GM23338 (cell line): ENCODE results near the gene PLXNC1. TPM values are rescaled to one million over a fixed set of nuclear protein-coding genes. Genes with fewer than 3 reads are reported as not detected.

Experiments used
- ATAC-seq: fragments of 200-7000 bp; cut with Tn5 transposase; 3 replicates; pipeline ENCODE4 v1.9.1; 2020
- DNase-seq: peaks from one replicate; pipeline ENCODE4 v3.0.0-alpha.2; 2015; ENCODE audit warnings: low spot score
- H2AFZ ChIP-seq: fragments of 200-600 bp; sonication (generic); 2 replicates; pipeline ENCODE4 v1.8.0; 2016; ENCODE audit warnings: antibody characterized with exemption, mild to moderate bottlenecking, moderate library complexity
- H3F3A ChIP-seq: fragments of 200-600 bp; sonication (generic); replicated peaks from 2 replicates; pipeline ENCODE4 v1.8.0; 2017; ENCODE audit warnings: antibody characterized with exemption, mixed run types, low read depth
- H3K27ac ChIP-seq: fragments of 200-600 bp; sonication (generic); 2 replicates; pipeline ENCODE4 v1.6.1; 2016; ENCODE audit warnings: low read depth
- H3K27me3 ChIP-seq: fragments of 200-600 bp; sonication (generic); 2 replicates; pipeline ENCODE4 v1.8.0; 2016; ENCODE audit warnings: mild to moderate bottlenecking, mixed run types, moderate library complexity; ENCODE audit not compliant: insufficient read depth
- H3K36me3 ChIP-seq: fragments of 200-600 bp; sonication (generic); 2 replicates; pipeline ENCODE4 v1.8.0; 2016; ENCODE audit warnings: mild to moderate bottlenecking; ENCODE audit not compliant: insufficient read depth
- H3K4me1 ChIP-seq: fragments of 200-600 bp; sonication (generic); 2 replicates; pipeline ENCODE4 v1.8.0; 2016; ENCODE audit warnings: mild to moderate bottlenecking, moderate library complexity; ENCODE audit not compliant: insufficient read depth
- H3K4me2 ChIP-seq: fragments of 200-600 bp; sonication (generic); 2 replicates; pipeline ENCODE4 v1.7.1; 2017; ENCODE audit warnings: mixed run types
- H3K4me3 ChIP-seq: fragments of 200-600 bp; sonication (generic); 2 replicates; pipeline ENCODE4 v1.6.1; 2016; ENCODE audit warnings: mixed run types
- H3K79me2 ChIP-seq: fragments of 200-600 bp; sonication (generic); replicated peaks from 2 replicates; pipeline ENCODE4 v1.8.0; 2017; ENCODE audit warnings: mild to moderate bottlenecking; ENCODE audit not compliant: insufficient read depth
- H3K9me2 ChIP-seq: fragments of 200-600 bp; sonication (generic); 2 replicates; pipeline ENCODE4 v1.8.0; 2017; ENCODE audit not compliant: insufficient read depth
- H4K20me1 ChIP-seq: fragments of 200-600 bp; sonication (generic); replicated peaks from 2 replicates; pipeline ENCODE4 v1.8.0; 2017; ENCODE audit warnings: mild to moderate bottlenecking; ENCODE audit not compliant: insufficient read depth
- H3K27ac Mint-ChIP-seq: 2 replicates; pipeline ENCODE4 v1.8.0; 2020; ENCODE audit warnings: inconsistent platforms, mild to moderate bottlenecking, moderate library complexity, mixed read lengths
- H3K27me3 Mint-ChIP-seq: 3 replicates; pipeline ENCODE4 v1.8.0; 2022; ENCODE audit warnings: low read depth, mild to moderate bottlenecking, moderate library complexity, mixed read lengths, inconsistent platforms; ENCODE audit not compliant: insufficient read depth, poor library complexity
- H3K36me3 Mint-ChIP-seq: 3 replicates; pipeline ENCODE4 v1.8.0; 2021; ENCODE audit warnings: low read depth, mild to moderate bottlenecking, inconsistent platforms, moderate library complexity, mixed read lengths
- H3K4me1 Mint-ChIP-seq: 3 replicates; pipeline ENCODE4 v1.8.0; 2020; ENCODE audit warnings: mild to moderate bottlenecking, inconsistent platforms, mixed read lengths
- H3K4me3 Mint-ChIP-seq: 3 replicates; pipeline ENCODE4 v1.8.0; 2021; ENCODE audit warnings: moderate library complexity, mild to moderate bottlenecking, inconsistent platforms, mixed read lengths
- H3K9me3 Mint-ChIP-seq: 3 replicates; pipeline ENCODE4 v1.8.0; 2020; ENCODE audit warnings: moderate library complexity, mild to moderate bottlenecking, inconsistent platforms, mixed read lengths
- CREB1 ChIP-seq: fragments of 250-450 bp; sonication (Bioruptor Pico); IDR thresholded peaks from 2 replicates; pipeline ENCODE4 v1.5.0; 2020; ENCODE audit warnings: low read depth, mild to moderate bottlenecking, moderate library complexity
- CTCF ChIP-seq, 2 experiments: fragments of 200-600 bp in 1 of 2; sonication (generic) in 1 of 2; conservative IDR thresholded peaks; 2 replicates each; pipeline versions ENCODE4 v1.5.1 to v1.6.1; 2016 to 2017; ENCODE audit warnings: antibody characterized with exemption in 2 of 2, low read depth in 2 of 2, mild to moderate bottlenecking in 2 of 2, moderate library complexity in 1 of 2
- EZH2phosphoT487 ChIP-seq: fragments of 200-600 bp; sonication (generic); IDR thresholded peaks from one replicate; pipeline ENCODE4 v1.8.1; 2018; ENCODE audit warnings: antibody characterized with exemption; ENCODE audit not compliant: unreplicated experiment
- JUNB ChIP-seq: IDR thresholded peaks from one replicate; pipeline ENCODE4 v1.6.1; 2016; ENCODE audit warnings: antibody characterized with exemption; ENCODE audit not compliant: unreplicated experiment
- NANOG ChIP-seq: IDR thresholded peaks from 2 replicates; pipeline ENCODE4 v1.6.1; 2016; ENCODE audit warnings: antibody characterized with exemption, borderline replicate concordance
- POLR2AphosphoS5 ChIP-seq: IDR thresholded peaks from 2 replicates; pipeline ENCODE4 v1.6.1; 2016; ENCODE audit warnings: antibody characterized with exemption, low read depth
- STAT1 ChIP-seq: IDR thresholded peaks from one replicate; pipeline ENCODE4 v1.6.1; 2016; ENCODE audit warnings: antibody characterized with exemption; ENCODE audit not compliant: unreplicated experiment
- ZNF114 ChIP-seq: fragments of 250-450 bp; sonication (Bioruptor Pico); IDR thresholded peaks from 2 replicates; pipeline ENCODE4 v1.5.0; 2020; ENCODE audit warnings: mild to moderate bottlenecking, moderate library complexity
- ZNF331 ChIP-seq: fragments of 250-450 bp; sonication (Bioruptor Pico); IDR thresholded peaks from 2 replicates; pipeline ENCODE4 v1.5.0; 2020; ENCODE audit warnings: low read depth, mild to moderate bottlenecking, moderate library complexity
- ZNF462 ChIP-seq: fragments of 250-450 bp; sonication (Bioruptor Pico); IDR thresholded peaks from 2 replicates; pipeline ENCODE4 v1.5.0; 2020; ENCODE audit warnings: mild to moderate bottlenecking, moderate library complexity
- polyA plus RNA-seq: library from polyadenylated mRNA; unstranded; fragments of >200 nt; fragmentation: Nextera tagmentation; extraction: Ambion mirVana; gene quantifications from 2 replicates; pipeline ENCODE4 v1.2.1, GENCODE V29; 2016
- total RNA-seq: library from RNA; depleted of rRNA; stranded (reverse); fragments of >200 nt; shearing (Covaris generic); gene quantifications from 2 replicates; pipeline ENCODE4 v1.2.3, GENCODE V29; 2014

Gene PLXNC1
- total and polyA plus RNA-seq, 2 experiments from 2014 or later: 1.9 to 6.5 TPM

- TF ChIP-seq JUNB: no peak
- TF ChIP-seq EZH2phosphoT487: no peak
- no peak for TF ChIP-seq CTCF (conservative IDR thresholded peaks at IDR 0.05; ENCODE audit: low read depth in 2 of 2)
Measured at GRCh38 chr12:94326234-94326633, 177.9 kb downstream of the PLXNC1 start (continued).

- Histone ChIP-seq H3F3A (no peaks in the 10 kb centered on the region), H3K36me3 (peaks cover 12% of the 10 kb centered on the region; the same call in 1 of the 2 replicates), H4K20me1 (no peaks in the 10 kb centered on the region), H3K27ac (no peak overlapping the region), H3K27me3 (no peaks in the 10 kb centered on the region), H3K4me3 (no peak overlapping the region), H3K79me2 (no peaks in the 10 kb centered on the region), H3K9me2 (no peaks in the 10 kb centered on the region), H2AFZ (no peak overlapping the region), H3K4me2 (no peak overlapping the region), H3K4me1 (no peaks in the 10 kb centered on the region)
- peaks cover 7% of the 10 kb centered on the region; the same call in 2 of the 3 replicates for H3K9me3 Mint-ChIP-seq
- TF ChIP-seq NANOG: no peak
- TF ChIP-seq ZNF331 (CRISPR knock-in tag): no peak
- TF ChIP-seq ZNF114 (CRISPR knock-in tag): no peak
- TF ChIP-seq STAT1: no peak
- peaks cover 43% of the 10 kb centered on the region for H3K36me3 Mint-ChIP-seq
- DNase-seq (no peak), ATAC-seq (no peak)
- H3K27me3 Mint-ChIP-seq: peaks cover 6% of the 10 kb centered on the region
- no peak overlapping the region for H3K4me3 Mint-ChIP-seq
- H3K27ac Mint-ChIP-seq: no peak overlapping the region
- H3K4me1 Mint-ChIP-seq: no peaks in the 10 kb centered on the region
Measured at GRCh38 chr12:94326727-94327126, 178.3 kb downstream of the PLXNC1 start.

GRCh38 chr12:94327809-94328208 is 179.4 kb downstream of the PLXNC1 start:
- Mint-ChIP-seq H3K4me1 (no peaks in the 10 kb centered on the region), H3K27me3 (peaks cover 6% of the 10 kb centered on the region), H3K36me3 (peaks cover 34% of the 10 kb centered on the region), H3K27ac (no peak overlapping the region), H3K9me3 (peaks cover 6% of the 10 kb centered on the region; the same call in 1 of the 3 replicates), H3K4me3 (no peak overlapping the region)
- DNase-seq (no peak), ATAC-seq (no peak)
- H3K27ac ChIP-seq: no peak overlapping the region
- H3K4me1 ChIP-seq: no peaks in the 10 kb centered on the region
- H4K20me1 ChIP-seq: no peaks in the 10 kb centered on the region
- no peaks in the 10 kb centered on the region for H3K79me2 ChIP-seq
- H3K27me3 ChIP-seq: no peaks in the 10 kb centered on the region
- H3K9me2 ChIP-seq: no peaks in the 10 kb centered on the region
- H3K4me2 ChIP-seq: no peak overlapping the region
- peaks cover 8% of the 10 kb centered on the region; the same call in 1 of the 2 replicates for H3K36me3 ChIP-seq
- H3F3A ChIP-seq: no peaks in the 10 kb centered on the region
- no peak overlapping the region for H2AFZ ChIP-seq
- no peak overlapping the region for H3K4me3 ChIP-seq
- TF ChIP-seq ZNF331 (CRISPR knock-in tag) (no peak), JUNB (no peak), CREB1 (CRISPR knock-in tag) (no peak), CTCF (conservative IDR thresholded peaks at IDR 0.05; ENCODE audit: low read depth in 2 of 2) (no peak), NANOG (no peak), ZNF462 (no peak), ZNF114 (CRISPR knock-in tag) (no peak), POLR2AphosphoS5 (no peak), STAT1 (no peak)
